ENCODE results near the gene PSMC2. TPM values are rescaled to one million over a fixed set of nuclear protein-coding genes. Genes with fewer than 3 reads are reported as not detected.
A peak's percentile ranks its signal among the peaks of the same experiment; 100 is the strongest.

PSMC2 gene
- total and polyA plus RNA-seq, 8 donors, result 17.7 to 58.8 (median 35.7) TPM

DNA sequence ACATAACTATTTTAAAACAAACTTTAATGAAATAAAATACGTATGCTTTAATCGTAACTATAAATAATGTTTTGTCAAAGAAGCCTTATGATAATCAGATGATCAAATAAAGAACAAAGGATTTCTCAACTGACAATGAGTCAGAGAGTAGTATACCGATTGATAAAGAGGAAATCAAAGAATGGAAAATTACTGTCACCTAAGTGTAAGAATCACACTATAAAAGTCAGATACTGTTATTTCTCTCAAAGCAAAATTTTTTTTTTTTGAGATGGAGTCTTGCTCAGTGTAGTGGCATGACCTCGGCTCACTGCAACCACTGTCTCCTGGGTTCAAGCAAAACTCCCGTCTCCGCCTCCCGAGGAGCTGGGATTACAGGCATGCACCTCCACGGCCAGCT, 21.7 kb upstream of the PSMC2 start:
- intact Hi-C loops (cut with DNase I), result no loop called here
- TF ChIP-seq, protein P1, sequence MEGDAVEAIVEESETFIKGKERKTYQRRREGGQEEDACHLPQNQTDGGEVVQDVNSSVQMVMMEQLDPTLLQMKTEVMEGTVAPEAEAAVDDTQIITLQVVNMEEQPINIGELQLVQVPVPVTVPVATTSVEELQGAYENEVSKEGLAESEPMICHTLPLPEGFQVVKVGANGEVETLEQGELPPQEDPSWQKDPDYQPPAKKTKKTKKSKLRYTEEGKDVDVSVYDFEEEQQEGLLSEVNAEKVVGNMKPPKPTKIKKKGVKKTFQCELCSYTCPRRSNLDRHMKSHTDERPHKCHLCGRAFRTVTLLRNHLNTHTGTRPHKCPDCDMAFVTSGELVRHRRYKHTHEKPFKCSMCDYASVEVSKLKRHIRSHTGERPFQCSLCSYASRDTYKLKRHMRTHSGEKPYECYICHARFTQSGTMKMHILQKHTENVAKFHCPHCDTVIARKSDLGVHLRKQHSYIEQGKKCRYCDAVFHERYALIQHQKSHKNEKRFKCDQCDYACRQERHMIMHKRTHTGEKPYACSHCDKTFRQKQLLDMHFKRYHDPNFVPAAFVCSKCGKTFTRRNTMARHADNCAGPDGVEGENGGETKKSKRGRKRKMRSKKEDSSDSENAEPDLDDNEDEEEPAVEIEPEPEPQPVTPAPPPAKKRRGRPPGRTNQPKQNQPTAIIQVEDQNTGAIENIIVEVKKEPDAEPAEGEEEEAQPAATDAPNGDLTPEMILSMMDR (IDR thresholded peaks at IDR 0.05), result no peak
- 92% methylated on average over 8 of the region's 8 CpGs for WGBS, 2 donors
- Histone ChIP-seq H3K4me3 (no peak overlapping the region), H3K9me3 (no peaks in the 10 kb centered on the region), H3K36me3 (peaks cover 0 to 32% (median 9%) of the 10 kb centered on the region in 3 donors), H3K27me3 (no peaks in the 10 kb centered on the region), H3K4me1 (no peaks in the 10 kb centered on the region), H3K27ac (no peak overlapping the region)
- FAIRE-seq (peak; percentile 29), ATAC-seq (no peak), DNase-seq (no peak)

DNA sequence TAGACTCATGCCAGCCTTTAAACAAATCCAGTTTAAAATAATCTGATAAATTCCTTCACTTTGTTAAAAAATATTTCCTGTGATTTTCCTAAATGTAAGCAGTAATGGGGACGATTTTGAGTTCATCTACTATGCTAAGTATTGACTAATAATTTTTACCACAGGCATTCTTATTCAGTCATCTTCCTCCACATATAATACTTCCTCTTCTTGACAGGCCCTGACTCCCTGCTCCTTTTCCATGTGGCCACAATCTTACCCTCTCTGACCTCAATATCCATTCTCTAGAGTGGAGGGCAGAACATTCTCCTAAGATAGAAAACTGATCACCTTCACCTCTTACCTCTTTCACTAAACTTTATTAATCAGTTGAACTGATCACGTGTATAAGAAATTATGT, 10.7 kb upstream of the PSMC2 start:
- FAIRE-seq, result no peak
- H3K27ac ChIP-seq, result no peak overlapping the region
- no peak for ATAC-seq
- 86 to 93% methylated on average over 2 of the region's 2 CpGs for WGBS, 2 donors
- TF ChIP-seq, protein P1 (IDR thresholded peaks at IDR 0.05), result no peak
- H3K36me3 ChIP-seq, result peaks cover 0 to 30% (median 3%) of the 10 kb centered on the region in 3 donors
- intact Hi-C loops (cut with DNase I), result no loop called here
- DNase-seq, result no peak
- H3K4me1 ChIP-seq, result peaks cover 0 to 9% (median 4%) of the 10 kb centered on the region in 3 donors
- H3K27me3 ChIP-seq, result no peaks in the 10 kb centered on the region
- H3K4me3 ChIP-seq, result no peak overlapping the region
- no peaks in the 10 kb centered on the region for H3K9me3 ChIP-seq

DNA sequence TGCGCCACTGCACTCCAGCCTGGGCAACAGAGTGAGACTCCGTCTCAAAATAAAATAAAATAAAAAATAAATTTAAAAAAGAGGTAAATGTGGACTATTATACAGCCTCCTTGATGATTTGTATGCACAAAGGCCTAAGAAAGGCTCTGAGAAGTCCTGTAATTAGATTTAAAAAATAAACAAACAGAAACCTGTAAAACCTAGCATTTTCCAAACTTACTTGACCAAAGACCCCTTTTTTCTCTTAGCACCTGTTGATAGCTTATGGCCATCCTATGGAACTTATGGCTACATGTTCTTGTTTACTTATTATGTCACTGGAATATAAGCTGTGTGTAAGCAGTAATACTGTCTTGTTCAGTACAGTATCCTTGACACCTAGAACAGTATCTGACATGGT, 8.6 kb upstream of the PSMC2 start:
- H3K36me3 ChIP-seq, result peaks cover 0 to 31% (median 3%) of the 10 kb centered on the region in 3 donors
- H3K27ac ChIP-seq, result no peak overlapping the region
- TF ChIP-seq, protein P1 (IDR thresholded peaks at IDR 0.05), result no peak
- ATAC-seq (no peak), FAIRE-seq (no peak), DNase-seq (no peak)
- H3K4me1 ChIP-seq, result peaks cover 0 to 20% (median 16%) of the 10 kb centered on the region in 3 donors
- no peaks in the 10 kb centered on the region for H3K27me3 ChIP-seq
- intact Hi-C loops (cut with DNase I), result no loop called here
- WGBS, 2 donors, result 97 to 100% methylated on average over 2 of the region's 2 CpGs
- H3K4me3 ChIP-seq, result no peak overlapping the region
- no peaks in the 10 kb centered on the region for H3K9me3 ChIP-seq

DNA sequence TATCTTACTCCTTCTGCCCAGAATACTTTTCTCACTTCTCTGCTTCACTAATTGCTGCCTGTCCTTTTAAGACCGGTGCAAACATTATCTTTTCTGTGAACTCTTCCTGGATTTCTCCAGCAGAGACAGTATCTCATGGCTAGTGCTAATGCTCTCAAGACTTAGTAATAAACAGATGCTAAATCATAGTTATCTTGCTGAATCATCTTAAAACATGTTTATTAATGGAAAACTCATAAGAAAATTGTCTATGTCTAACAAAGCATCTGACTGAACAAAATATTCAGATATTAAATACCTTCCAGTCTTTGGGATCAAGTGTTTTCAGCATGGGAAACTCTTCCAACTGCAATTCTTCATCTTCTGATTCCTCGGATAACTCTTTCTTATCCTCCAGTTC, 6.0 kb upstream of the PSMC2 start:
- TF ChIP-seq, protein P1 (IDR thresholded peaks at IDR 0.05), result no peak
- H3K9me3 ChIP-seq, result no peaks in the 10 kb centered on the region
- DNase-seq (no peak), ATAC-seq (no peak), FAIRE-seq (no peak)
- peaks cover 0 to 26% (median 16%) of the 10 kb centered on the region in 3 donors for H3K4me1 ChIP-seq
- H3K4me3 ChIP-seq, result no peak overlapping the region
- H3K27me3 ChIP-seq, result no peaks in the 10 kb centered on the region
- H3K27ac ChIP-seq, result no peak overlapping the region
- WGBS, 2 donors, result 81 to 83% methylated on average over 2 of the region's 2 CpGs
- intact Hi-C loops (cut with DNase I), result no loop called here
- peaks cover 0 to 23% (median 0%) of the 10 kb centered on the region in 3 donors for H3K36me3 ChIP-seq

DNA sequence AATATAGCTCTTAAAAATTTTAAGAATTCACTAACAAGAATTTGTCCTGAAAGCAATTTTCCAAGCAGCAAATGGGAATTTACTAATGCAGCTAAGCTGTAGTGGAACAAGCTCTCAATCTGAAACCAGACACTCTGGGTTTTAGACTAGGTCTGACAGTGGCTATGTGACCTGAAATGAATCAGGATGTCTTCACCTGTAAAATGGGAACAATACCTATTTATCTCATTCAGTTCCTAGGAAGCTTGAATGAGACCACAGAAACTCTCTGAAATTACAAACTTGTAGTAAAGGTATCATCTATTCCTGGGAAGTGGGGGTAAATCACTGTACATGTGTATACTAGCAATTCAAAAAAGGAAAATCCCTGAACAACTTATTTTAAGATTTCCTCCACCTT, 4.1 kb upstream of the PSMC2 start:
- H3K4me3 ChIP-seq, result peak overlapping the region in 3 of 4 donors; percentile 84 to 96 (median 86)
- intact Hi-C loops (cut with DNase I), result no loop called here
- no peaks in the 10 kb centered on the region for H3K9me3 ChIP-seq
- FAIRE-seq (no peak), ATAC-seq (no peak), DNase-seq (no peak)
- H3K27me3 ChIP-seq, result no peaks in the 10 kb centered on the region
- H3K27ac ChIP-seq, result no peak overlapping the region
- TF ChIP-seq, protein P1 (IDR thresholded peaks at IDR 0.05), result no peak
- peaks cover 0 to 13% (median 0%) of the 10 kb centered on the region in 3 donors for H3K36me3 ChIP-seq
- peaks cover 0 to 31% (median 16%) of the 10 kb centered on the region in 3 donors for H3K4me1 ChIP-seq
